Measurements from ENCODE around the gene HDAC4. TPM values are rescaled to one million over a fixed set of nuclear protein-coding genes. Genes with fewer than 3 reads are reported as not detected.

Gene HDAC4
- total and polyA plus RNA-seq, 2 of the 8 experiments (the other 6 are each of a cell fraction or from before 2014, with no cell fraction given): 15.4 to 31.5 TPM

DNA sequence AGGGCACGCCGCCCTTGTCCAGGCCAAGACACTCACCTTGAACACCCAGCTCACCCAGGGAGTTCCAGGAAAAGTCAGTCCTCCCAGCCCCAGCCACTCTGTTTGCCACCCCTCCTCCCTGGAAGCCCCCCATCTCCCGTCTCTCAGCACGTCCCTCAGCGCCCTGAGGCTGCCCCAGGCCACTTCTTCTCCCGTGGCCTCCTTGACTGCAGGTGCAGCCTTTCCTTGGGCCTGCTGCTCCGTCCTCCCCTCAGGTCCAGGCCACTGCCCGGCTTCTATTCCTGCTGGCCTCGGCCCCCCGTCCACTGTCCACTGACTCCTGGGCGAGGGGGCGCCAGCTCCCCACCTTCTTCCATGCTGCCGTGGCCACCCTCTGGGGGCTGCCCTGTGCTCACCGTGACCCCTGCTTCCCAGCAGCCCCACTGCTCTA lies 239.1 kb downstream of the HDAC4 start:
- H2AK5ac ChIP-seq (ENCODE audit: low read depth, low read length): no peak overlapping the region
- peaks cover 0 to 7% of the 10 kb centered on the region in 2 experiments for H4K20me1 ChIP-seq (replicated peaks in 1 of 2; ENCODE audit: control insufficient read depth in 1 of 2, insufficient read depth in 2 of 2, low read length in 2 of 2)
- H3K4me3 ChIP-seq (ENCODE audit: extremely low read depth in 1 of 4, insufficient read depth in 2 of 4, low read depth in 3 of 4, low read length in 4 of 4): no peak overlapping the region
- H3K36me3 ChIP-seq (ENCODE audit: control insufficient read depth in 2 of 4, insufficient read depth in 4 of 4, low read length in 3 of 4): peaks cover 0 to 8% (median 3%) of the 10 kb centered on the region in 4 experiments; a peak in 4 of 8 replicates
- H4K8ac ChIP-seq (ENCODE audit: extremely low read depth, insufficient read depth, low read length): peak overlapping the region; percentile 40; the same call in 1 of the 2 replicates
- H2BK120ac ChIP-seq (replicated peaks; ENCODE audit: low read depth, low read length): no peak overlapping the region
- H3K79me2 ChIP-seq (ENCODE audit: control insufficient read depth in 1 of 2, insufficient read depth in 2 of 2, low read length in 2 of 2): no peaks in the 10 kb centered on the region
- H2BK12ac ChIP-seq (ENCODE audit: low read depth, low read length): no peak overlapping the region
- H2BK20ac ChIP-seq (ENCODE audit: low read length): no peak overlapping the region
- H2AFZ ChIP-seq (ENCODE audit: low read length): no peak overlapping the region
- H3K18ac ChIP-seq (ENCODE audit: extremely low read depth, low read length): no peak overlapping the region
- no peak overlapping the region for H3K14ac ChIP-seq (ENCODE audit: insufficient read length)
- H3K4ac ChIP-seq (replicated peaks; ENCODE audit: insufficient read length, low read depth, low read length): no peak overlapping the region
- FAIRE-seq: no peak
- ChIA-PET CTCF (ENCODE audit: partially characterized antibody) (interaction anchor here (0.8 to 2.3 kb wide), 4 partner anchors 11 to 804 kb away, joined by 3 to 9 read pairs (median 4); no protein-coding TSS in a partner anchor), POLR2A (ENCODE audit: partially characterized antibody) (no interaction called here)
- no peak overlapping the region for H3K9ac ChIP-seq (replicated peaks in 1 of 4; ENCODE audit: extremely low read depth in 1 of 4, low read depth in 3 of 4, low read length in 3 of 4)
- DNase-seq (ENCODE audit: low read depth in 1 of 2, low spot score in 2 of 2): no peak
- H3K56ac ChIP-seq (replicated peaks; ENCODE audit: insufficient read length, low read depth, low read length): no peak overlapping the region
- H3K4me1 ChIP-seq (replicated peaks in 1 of 4; ENCODE audit: control insufficient read depth in 3 of 4, insufficient read depth in 4 of 4, low read length in 3 of 4): no peaks in the 10 kb centered on the region
- H3K9me3 ChIP-seq (ENCODE audit: insufficient read depth in 2 of 2, low read depth in 1 of 2, low read length in 1 of 2): no peaks in the 10 kb centered on the region
- H3K4me2 ChIP-seq (ENCODE audit: insufficient read depth in 1 of 2, low read depth in 2 of 2, low read length in 2 of 2): no peak overlapping the region
- H4K91ac ChIP-seq (replicated peaks; ENCODE audit: insufficient read length, low read length): no peak overlapping the region
- H2BK15ac ChIP-seq (ENCODE audit: low read length): no peak overlapping the region
- 80% methylated on average over 14 of the region's 14 CpGs; no CpG with 5 or more reads in 1 of the 2 experiments for WGBS, 2 experiments (ENCODE audit: extremely low coverage in 1 of 2, insufficient coverage in 1 of 2, insufficient read length in 1 of 2, insufficient replicate concordance in 2 of 2, low coverage in 1 of 2, low lambda C conversion rate in 2 of 2, missing lambda C conversion rate in 1 of 2)
- no peaks in the 10 kb centered on the region for H3K79me1 ChIP-seq (ENCODE audit: low read depth, low read length)
- TF ChIP-seq RFX5 (IDR thresholded peaks at IDR 0.05; ENCODE audit: borderline replicate concordance, low read depth, low read length) (no peak), RNF2 (IDR thresholded peaks at IDR 0.05; ENCODE audit: borderline replicate concordance, low read depth, low read length, missing control alignments, poor library complexity, severe bottlenecking) (no peak), POLR2AphosphoS5 (IDR thresholded peaks at IDR 0.05; ENCODE audit: low read depth, low read length) (no peak), SP4 (IDR thresholded peaks at IDR 0.05; ENCODE audit: low read length) (no peak), PHF8 (conservative IDR thresholded peaks at IDR 0.05; ENCODE audit: low read depth, low read length) (no peak), SIN3A (conservative IDR thresholded peaks at IDR 0.05 in 1 of 2, IDR thresholded peaks at IDR 0.05 in 1 of 2; ENCODE audit: low read depth in 1 of 2, low read length in 2 of 2) (no peak), SP1 (IDR thresholded peaks at IDR 0.05; ENCODE audit: low read depth, low read length) (no peak), SRF (IDR thresholded peaks at IDR 0.05; ENCODE audit: low read depth, low read length) (no peak), CREB1 (IDR thresholded peaks at IDR 0.05) (no peak), GTF2F1 (IDR thresholded peaks at IDR 0.05; ENCODE audit: borderline replicate concordance, low read depth, low read length) (no peak), KDM5A (IDR thresholded peaks at IDR 0.05; ENCODE audit: low read length) (no peak), TAF7 (optimal IDR thresholded peaks at IDR 0.05; ENCODE audit: borderline replicate concordance, low read depth, low read length) (no peak), CTBP2 (IDR thresholded peaks at IDR 0.05; ENCODE audit: borderline replicate concordance, insufficient read depth, insufficient read length, low read length) (no peak), RXRA (IDR thresholded peaks at IDR 0.05; ENCODE audit: insufficient read depth, low read depth, low read length) (no peak)
- H3K27ac ChIP-seq (ENCODE audit: low read depth, low read length): no peak overlapping the region
- H3K23ac ChIP-seq (ENCODE audit: insufficient read length): no peak overlapping the region
- H3K27me3 ChIP-seq (replicated peaks in 1 of 4; ENCODE audit: control insufficient read depth in 3 of 4, extremely low read depth in 1 of 4, insufficient read depth in 3 of 4, low read length in 3 of 4): no peaks in the 10 kb centered on the region
- H2BK5ac ChIP-seq (ENCODE audit: low read depth, low read length): no peak overlapping the region; the same call in 1 of the 2 replicates
- H4K5ac ChIP-seq (ENCODE audit: insufficient read length, low read depth, low read length): no peak overlapping the region
- H3K23me2 ChIP-seq (ENCODE audit: low read depth, low read length): peaks cover 7% of the 10 kb centered on the region; the same call in 1 of the 2 replicates

All from H1 (cell line).